ENCODE measurements around the gene SCO2. TPM values are rescaled to one million over a fixed set of nuclear protein-coding genes. Genes with fewer than 3 reads are reported as not detected.

The SCO2 gene
- total RNA-seq, 1 donor from 2014 or later = 1.8 TPM

DNA sequence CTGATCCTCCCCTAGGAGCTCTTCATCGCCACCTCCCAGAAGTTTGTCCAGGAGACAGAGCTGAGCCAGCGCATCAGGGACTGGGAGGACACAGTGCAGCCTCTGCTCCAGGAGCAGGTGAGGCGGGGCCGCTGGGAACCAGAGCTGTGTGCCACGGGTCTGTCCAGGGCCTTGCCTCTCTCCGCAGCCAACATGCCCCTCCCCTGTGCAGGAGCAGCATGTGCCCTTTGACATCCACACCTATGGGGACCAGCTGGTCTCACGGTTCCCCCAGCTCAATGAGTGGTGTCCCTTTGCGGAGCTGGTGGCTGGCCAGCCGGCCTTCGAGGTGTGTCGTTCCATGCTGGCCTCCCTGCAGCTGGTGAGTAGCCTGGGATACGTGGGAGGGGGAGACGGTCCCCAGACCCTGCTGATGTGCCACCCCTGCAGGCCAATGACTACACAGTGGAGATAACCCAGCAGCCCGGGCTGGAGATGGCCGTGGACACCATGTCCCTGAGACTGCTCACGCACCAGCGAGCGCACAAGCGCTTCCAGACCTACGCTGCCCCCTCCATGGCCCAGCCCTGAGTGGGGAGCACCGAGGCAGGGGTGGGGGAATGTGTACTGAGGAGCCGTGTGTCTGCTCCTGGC is 2.5 kb downstream of the SCO2 start:
- peaks cover 4% of the 10 kb centered on the region for H3K4me1 Mint-ChIP-seq (ENCODE audit: low read depth, unreplicated experiment)
- no peak overlapping the region for H3K9ac ChIP-seq (ENCODE audit: low read length)
- FAIRE-seq (no peak), DNase-seq (ENCODE audit: low read depth) (no peak)
- H3K27ac Mint-ChIP-seq (ENCODE audit: unreplicated experiment) = no peak overlapping the region
- H3K36me3 Mint-ChIP-seq (ENCODE audit: low read depth, unreplicated experiment) = peaks cover 5% of the 10 kb centered on the region
- H3K9me3 ChIP-seq (ENCODE audit: insufficient read depth, low read depth, low read length) = no peaks in the 10 kb centered on the region
- H3K36me3 ChIP-seq (ENCODE audit: insufficient read depth, low read length) = no peaks in the 10 kb centered on the region
- H3K4me1 ChIP-seq (ENCODE audit: insufficient read depth, low read length) = peaks cover 20% of the 10 kb centered on the region
- no peak overlapping the region for H3K4me2 ChIP-seq (ENCODE audit: low read length)
- peaks cover 31% of the 10 kb centered on the region for H4K20me1 ChIP-seq (ENCODE audit: insufficient read depth, low read length)
- no peak overlapping the region for H3K27ac ChIP-seq (ENCODE audit: low read depth, low read length)
- H3K79me2 ChIP-seq (ENCODE audit: insufficient read depth, low read length) = peaks cover 36% of the 10 kb centered on the region
- no peak for TF ChIP-seq EZH2 (IDR thresholded peaks at IDR 0.05; ENCODE audit: insufficient read depth, low read length)
- TF ChIP-seq, protein P1, sequence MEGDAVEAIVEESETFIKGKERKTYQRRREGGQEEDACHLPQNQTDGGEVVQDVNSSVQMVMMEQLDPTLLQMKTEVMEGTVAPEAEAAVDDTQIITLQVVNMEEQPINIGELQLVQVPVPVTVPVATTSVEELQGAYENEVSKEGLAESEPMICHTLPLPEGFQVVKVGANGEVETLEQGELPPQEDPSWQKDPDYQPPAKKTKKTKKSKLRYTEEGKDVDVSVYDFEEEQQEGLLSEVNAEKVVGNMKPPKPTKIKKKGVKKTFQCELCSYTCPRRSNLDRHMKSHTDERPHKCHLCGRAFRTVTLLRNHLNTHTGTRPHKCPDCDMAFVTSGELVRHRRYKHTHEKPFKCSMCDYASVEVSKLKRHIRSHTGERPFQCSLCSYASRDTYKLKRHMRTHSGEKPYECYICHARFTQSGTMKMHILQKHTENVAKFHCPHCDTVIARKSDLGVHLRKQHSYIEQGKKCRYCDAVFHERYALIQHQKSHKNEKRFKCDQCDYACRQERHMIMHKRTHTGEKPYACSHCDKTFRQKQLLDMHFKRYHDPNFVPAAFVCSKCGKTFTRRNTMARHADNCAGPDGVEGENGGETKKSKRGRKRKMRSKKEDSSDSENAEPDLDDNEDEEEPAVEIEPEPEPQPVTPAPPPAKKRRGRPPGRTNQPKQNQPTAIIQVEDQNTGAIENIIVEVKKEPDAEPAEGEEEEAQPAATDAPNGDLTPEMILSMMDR (IDR thresholded peaks at IDR 0.05; ENCODE audit: insufficient read depth, low read depth, low read length) = no peak
- H3K4me3 ChIP-seq (ENCODE audit: insufficient read depth, low read depth, low read length) = no peak overlapping the region
- no peak overlapping the region for H3K4me3 Mint-ChIP-seq (ENCODE audit: unreplicated experiment)
- no peaks in the 10 kb centered on the region for H3K27me3 ChIP-seq (ENCODE audit: insufficient read depth, low read length)
- H3K9me3 Mint-ChIP-seq (ENCODE audit: unreplicated experiment) = peaks cover 3% of the 10 kb centered on the region
- no peaks in the 10 kb centered on the region for H3K27me3 Mint-ChIP-seq (ENCODE audit: low read depth, unreplicated experiment)
- H2AFZ ChIP-seq (ENCODE audit: low read depth, low read length) = no peak overlapping the region

- no peak for TF ChIP-seq EZH2 (IDR thresholded peaks at IDR 0.05; ENCODE audit: insufficient read depth, low read length)
- TF ChIP-seq, protein P1 (IDR thresholded peaks at IDR 0.05; ENCODE audit: insufficient read depth, low read depth, low read length) = no peak
- Mint-ChIP-seq H3K27ac (ENCODE audit: unreplicated experiment) (no peak overlapping the region), H3K4me1 (ENCODE audit: low read depth, unreplicated experiment) (peaks cover 4% of the 10 kb centered on the region), H3K36me3 (ENCODE audit: low read depth, unreplicated experiment) (peaks cover 5% of the 10 kb centered on the region), H3K4me3 (ENCODE audit: unreplicated experiment) (no peak overlapping the region), H3K9me3 (ENCODE audit: unreplicated experiment) (no peaks in the 10 kb centered on the region), H3K27me3 (ENCODE audit: low read depth, unreplicated experiment) (no peaks in the 10 kb centered on the region)
- no peak for FAIRE-seq
- Histone ChIP-seq H2AFZ (ENCODE audit: low read depth, low read length) (no peak overlapping the region), H3K36me3 (ENCODE audit: insufficient read depth, low read length) (no peaks in the 10 kb centered on the region), H3K4me3 (ENCODE audit: insufficient read depth, low read depth, low read length) (no peak overlapping the region), H3K9ac (ENCODE audit: low read length) (no peak overlapping the region), H3K79me2 (ENCODE audit: insufficient read depth, low read length) (peaks cover 36% of the 10 kb centered on the region), H3K27ac (ENCODE audit: low read depth, low read length) (no peak overlapping the region), H3K9me3 (ENCODE audit: insufficient read depth, low read depth, low read length) (no peaks in the 10 kb centered on the region), H3K4me2 (ENCODE audit: low read length) (no peak overlapping the region), H3K4me1 (ENCODE audit: insufficient read depth, low read length) (peaks cover 20% of the 10 kb centered on the region), H3K27me3 (ENCODE audit: insufficient read depth, low read length) (no peaks in the 10 kb centered on the region), H4K20me1 (ENCODE audit: insufficient read depth, low read length) (peaks cover 25% of the 10 kb centered on the region)
- no peak for DNase-seq (ENCODE audit: low read depth)
Measured at GRCh38 chr22:50522208-50522805, 3.1 kb downstream of the SCO2 start.

GRCh38 chr22:50521710-50522109 is 3.7 kb downstream of the SCO2 start:
- H3K4me1 Mint-ChIP-seq (ENCODE audit: low read depth, unreplicated experiment) = peaks cover 4% of the 10 kb centered on the region
- H3K4me2 ChIP-seq (ENCODE audit: low read length) = no peak overlapping the region
- peaks cover 16% of the 10 kb centered on the region for H3K4me1 ChIP-seq (ENCODE audit: insufficient read depth, low read length)
- H2AFZ ChIP-seq (ENCODE audit: low read depth, low read length) = no peak overlapping the region
- peaks cover 5% of the 10 kb centered on the region for H3K36me3 Mint-ChIP-seq (ENCODE audit: low read depth, unreplicated experiment)
- FAIRE-seq (no peak), DNase-seq (ENCODE audit: low read depth) (no peak)
- peaks cover 30% of the 10 kb centered on the region for H4K20me1 ChIP-seq (ENCODE audit: insufficient read depth, low read length)
- no peaks in the 10 kb centered on the region for H3K9me3 ChIP-seq (ENCODE audit: insufficient read depth, low read depth, low read length)
- no peaks in the 10 kb centered on the region for H3K27me3 ChIP-seq (ENCODE audit: insufficient read depth, low read length)
- H3K79me2 ChIP-seq (ENCODE audit: insufficient read depth, low read length) = peaks cover 35% of the 10 kb centered on the region
- no peak overlapping the region for H3K4me3 Mint-ChIP-seq (ENCODE audit: unreplicated experiment)
- no peak for TF ChIP-seq EZH2 (IDR thresholded peaks at IDR 0.05; ENCODE audit: insufficient read depth, low read length)
- TF ChIP-seq, protein P1 (IDR thresholded peaks at IDR 0.05; ENCODE audit: insufficient read depth, low read depth, low read length) = no peak
- no peaks in the 10 kb centered on the region for H3K36me3 ChIP-seq (ENCODE audit: insufficient read depth, low read length)
- no peak overlapping the region for H3K4me3 ChIP-seq (ENCODE audit: insufficient read depth, low read depth, low read length)
- no peak overlapping the region for H3K9ac ChIP-seq (ENCODE audit: low read length)
- H3K27ac Mint-ChIP-seq (ENCODE audit: unreplicated experiment) = no peak overlapping the region
- no peaks in the 10 kb centered on the region for H3K9me3 Mint-ChIP-seq (ENCODE audit: unreplicated experiment)
- no peaks in the 10 kb centered on the region for H3K27me3 Mint-ChIP-seq (ENCODE audit: low read depth, unreplicated experiment)
- H3K27ac ChIP-seq (ENCODE audit: low read depth, low read length) = no peak overlapping the region
